HG02571 (cell line): ENCODE data around the gene DNAAF8.

Experiments used
- ATAC-seq: cut with Tn5 transposase; IDR thresholded peaks from one replicate; pipeline ENCODE4 v1.9.1; 2021; ENCODE audit warnings: mild to moderate bottlenecking, moderate library complexity; ENCODE audit not compliant: unreplicated experiment

Gene DNAAF8

DNA sequence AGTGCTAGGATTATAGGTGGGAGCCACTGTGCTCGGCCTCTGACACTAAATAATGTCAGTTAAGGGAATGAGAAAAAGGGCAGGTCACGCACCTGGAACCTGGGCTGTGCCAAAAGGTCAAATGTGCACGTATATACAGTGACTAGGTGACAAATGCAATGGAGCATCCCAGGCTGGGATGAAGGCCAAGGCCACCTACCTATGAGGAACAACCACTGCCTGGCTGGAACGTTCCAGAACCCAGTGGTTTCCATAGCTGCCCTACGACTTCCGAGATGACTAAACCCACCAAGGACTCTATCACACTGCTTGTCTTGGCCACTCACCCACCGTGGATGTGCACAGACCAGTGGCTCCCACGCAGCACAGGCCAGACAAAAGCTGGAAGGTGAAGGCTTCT lies 16.6 kb downstream of the DNAAF8 start:
- ATAC-seq, result no peak

DNA sequence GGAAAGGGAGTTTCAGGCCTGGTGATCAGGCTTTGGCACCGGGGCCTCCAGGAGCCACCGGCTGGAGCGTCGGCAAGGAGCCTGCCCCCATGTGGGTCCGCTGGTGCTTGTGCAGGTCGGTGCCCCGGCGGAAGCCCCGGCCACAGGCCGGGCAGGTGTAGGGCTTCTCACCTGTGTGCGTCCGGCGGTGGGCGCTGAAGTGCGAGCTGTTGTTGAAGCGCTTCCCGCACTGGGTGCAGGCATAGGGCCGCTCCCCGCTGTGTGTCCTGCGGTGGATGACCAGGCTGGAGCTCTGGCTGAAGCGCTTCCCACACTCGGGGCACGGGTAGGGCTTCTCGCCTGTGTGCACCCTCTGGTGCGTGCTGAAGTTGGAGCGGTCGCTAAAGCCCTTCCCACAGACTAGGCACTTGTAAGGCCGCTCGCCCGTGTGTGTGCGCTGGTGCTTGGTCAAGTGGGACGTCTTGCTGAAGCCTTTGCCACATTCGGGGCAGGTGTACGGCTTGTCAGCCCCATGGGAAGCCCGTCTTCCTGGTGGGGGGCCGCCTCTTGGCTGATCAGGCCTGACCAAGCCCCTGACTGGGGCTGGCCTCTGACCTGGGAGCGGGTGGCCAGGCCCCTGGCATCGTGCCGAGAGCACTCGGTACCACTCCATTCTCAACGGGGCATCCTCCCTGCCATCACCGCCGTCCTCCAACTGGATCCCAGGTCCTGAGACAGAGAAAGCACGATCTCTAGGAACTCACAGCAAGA lies 18.2 kb downstream of the DNAAF8 start:
- no peak for ATAC-seq

GRCh38 chr16:4753227-4753626 lies 18.9 kb downstream of the DNAAF8 start:
- no peak for ATAC-seq

- no peak for ATAC-seq
Observed at GRCh38 chr16:4754865-4755264, 20.5 kb downstream of the DNAAF8 start.

DNA sequence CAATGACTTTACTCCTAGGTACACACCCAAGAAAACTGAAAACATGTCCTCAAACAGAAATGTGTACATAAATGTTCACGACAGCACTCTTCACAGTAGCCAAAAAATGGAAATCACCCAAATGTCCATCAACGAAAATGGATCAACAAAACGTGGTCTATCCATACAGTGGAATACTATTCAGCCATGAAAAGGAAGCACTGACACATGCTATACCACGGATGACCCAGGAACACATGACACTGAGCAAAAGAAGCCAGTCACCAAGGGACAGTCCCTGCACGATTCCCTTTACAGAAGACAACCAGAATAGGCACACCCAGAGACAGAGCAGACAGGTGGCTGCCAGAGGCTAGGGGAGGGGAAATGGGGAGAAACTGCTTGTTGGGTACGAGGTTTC lies 21.4 kb downstream of the DNAAF8 start:
- ATAC-seq, result no peak

DNA sequence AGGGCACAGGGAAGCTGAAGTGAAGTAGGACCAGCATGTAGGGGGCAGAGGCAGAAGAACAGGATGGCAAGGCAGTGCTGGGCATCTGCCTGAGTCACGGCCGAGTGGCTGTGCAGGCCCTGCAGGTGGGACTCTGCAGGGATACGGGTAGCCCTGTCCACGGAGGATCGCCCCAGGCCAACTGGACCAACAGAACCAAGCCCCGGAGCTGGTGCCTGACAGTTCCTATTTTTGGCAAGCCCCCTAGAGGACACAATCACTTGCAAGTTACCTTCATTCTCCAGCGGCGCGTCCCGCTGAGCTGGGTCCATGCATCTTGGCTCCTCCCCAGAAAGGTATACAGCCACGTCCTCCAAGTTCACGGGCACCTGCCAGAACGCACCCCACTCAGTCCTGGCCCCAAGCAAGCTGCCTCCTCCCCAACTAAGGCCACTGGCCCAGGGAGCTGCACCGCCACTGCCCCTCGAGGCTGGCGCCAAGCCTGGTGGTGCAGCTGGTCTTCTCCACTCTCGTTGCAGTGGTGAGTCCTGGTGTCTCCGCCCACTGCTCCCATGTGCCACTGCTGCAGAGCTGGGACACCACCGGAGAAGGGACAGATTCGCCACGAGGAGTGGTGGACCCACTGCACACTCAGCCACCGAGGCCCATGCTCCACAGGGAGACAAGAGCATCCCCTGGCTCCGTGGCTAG lies 26.0 kb downstream of the DNAAF8 start:
- no peak for ATAC-seq

DNA sequence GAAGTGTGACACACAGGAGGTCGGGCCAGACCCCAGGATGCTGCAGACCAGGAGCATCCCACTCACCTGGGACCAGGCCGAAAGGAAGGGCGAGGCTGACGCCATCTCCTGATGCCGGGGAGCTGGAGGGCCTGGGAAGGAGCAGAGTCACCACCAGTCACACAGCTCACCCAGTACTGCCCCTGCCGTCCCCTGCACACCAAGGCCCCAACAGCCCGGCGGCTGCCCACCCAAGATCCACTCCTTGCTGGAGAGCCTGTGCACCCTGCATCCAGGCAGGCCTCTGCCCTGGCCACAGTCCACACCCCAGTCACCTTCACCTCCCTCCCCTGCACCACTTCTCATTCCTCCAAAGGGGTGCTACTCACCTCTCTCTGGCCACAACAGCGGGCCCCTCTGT lies 27.9 kb downstream of the DNAAF8 start:
- no peak for ATAC-seq

GRCh38 chr16:4763791-4764190 lies 29.5 kb downstream of the DNAAF8 start:
- no peak for ATAC-seq

DNA sequence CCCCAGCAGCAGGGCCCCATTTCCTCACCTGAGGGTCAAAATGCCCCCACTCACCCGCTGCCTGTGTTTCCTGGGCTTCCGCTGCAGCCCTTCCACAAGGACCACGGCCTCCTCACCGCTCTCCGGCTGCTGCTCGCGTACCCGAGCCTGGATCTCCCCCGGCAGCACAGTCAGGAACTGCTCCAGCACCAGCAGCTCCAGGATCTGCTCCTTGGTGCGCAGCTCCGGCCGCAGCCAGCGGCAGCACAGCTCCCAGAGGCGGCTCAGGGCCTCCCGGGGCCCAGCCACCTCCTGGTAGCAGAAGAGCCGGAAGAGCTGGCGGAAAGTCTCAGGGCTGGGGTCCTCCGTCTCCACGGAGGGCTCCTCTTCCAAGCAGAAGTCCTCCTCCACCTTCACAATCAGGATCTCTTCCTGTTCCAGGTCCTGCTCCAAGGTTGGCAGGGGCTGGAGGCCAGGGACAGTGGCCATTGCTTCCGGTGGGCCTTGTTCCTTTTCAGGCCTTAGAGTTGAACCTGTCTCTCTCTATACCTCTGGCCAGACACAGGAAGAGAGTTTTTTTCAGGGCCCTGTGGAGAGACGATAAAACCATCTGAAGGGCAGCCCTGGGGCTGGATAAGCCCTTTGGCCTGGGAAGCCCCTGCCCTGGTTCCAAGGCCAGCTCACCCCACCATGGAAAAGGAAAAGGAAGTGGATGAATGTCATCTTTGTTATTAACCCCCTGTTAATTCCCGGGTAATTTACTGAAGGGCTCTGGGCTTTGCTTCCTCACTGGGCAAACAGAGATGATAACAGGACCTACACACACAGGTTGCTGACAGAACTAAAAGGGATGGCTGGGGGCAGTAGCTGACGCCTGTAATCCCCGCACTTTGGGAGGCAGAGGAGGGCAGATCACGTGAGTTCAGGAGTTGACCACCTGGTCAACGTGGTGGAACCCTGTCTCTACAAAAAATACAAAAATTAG lies 31.5 kb downstream of the DNAAF8 start:
- ATAC-seq, result no peak

DNA sequence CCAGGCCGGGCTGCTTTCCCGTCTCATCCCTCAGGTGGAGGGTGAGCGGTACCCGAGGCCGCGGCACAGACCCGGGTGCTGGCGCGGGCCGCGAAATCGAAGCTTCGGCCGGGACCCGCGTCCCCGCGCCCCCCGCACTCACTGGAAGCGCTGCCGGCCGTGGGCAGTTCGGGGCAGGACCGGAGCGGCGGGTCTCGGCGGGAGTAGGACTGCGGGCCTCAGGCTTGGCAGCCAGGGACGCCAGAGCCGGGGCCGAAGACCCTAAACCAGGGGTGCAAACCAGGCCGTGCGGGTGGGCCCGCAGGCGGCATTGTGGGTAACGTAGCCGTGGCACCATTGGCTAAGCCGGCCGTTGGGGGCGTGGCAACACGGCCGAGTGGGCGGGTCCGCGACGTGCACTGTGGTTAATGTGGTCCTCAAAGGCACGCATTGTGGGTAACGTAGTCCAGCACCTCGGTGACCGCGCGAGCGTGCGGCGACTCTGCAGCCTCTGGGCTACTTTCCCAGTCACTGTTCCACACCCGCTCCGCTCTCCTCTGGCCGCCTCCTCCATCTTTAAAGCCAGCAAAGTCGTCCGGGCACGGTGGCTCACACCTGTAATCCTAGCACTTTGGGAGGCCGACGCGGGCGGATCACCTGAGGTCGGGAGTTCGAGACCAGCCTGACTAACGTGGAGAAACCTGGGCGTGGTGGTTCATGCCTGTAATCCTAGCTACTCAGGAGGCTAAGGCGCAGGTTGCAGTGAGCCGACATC lies 32.7 kb downstream of the DNAAF8 start, which contains the start of gene ZNF500:
ZNF500 (minus strand) TSS at position 288 of the 754 bp plus-strand sequence. CDS start 1,184 bp downstream, outside the sequence.
- peak; percentile 77 for ATAC-seq

DNA sequence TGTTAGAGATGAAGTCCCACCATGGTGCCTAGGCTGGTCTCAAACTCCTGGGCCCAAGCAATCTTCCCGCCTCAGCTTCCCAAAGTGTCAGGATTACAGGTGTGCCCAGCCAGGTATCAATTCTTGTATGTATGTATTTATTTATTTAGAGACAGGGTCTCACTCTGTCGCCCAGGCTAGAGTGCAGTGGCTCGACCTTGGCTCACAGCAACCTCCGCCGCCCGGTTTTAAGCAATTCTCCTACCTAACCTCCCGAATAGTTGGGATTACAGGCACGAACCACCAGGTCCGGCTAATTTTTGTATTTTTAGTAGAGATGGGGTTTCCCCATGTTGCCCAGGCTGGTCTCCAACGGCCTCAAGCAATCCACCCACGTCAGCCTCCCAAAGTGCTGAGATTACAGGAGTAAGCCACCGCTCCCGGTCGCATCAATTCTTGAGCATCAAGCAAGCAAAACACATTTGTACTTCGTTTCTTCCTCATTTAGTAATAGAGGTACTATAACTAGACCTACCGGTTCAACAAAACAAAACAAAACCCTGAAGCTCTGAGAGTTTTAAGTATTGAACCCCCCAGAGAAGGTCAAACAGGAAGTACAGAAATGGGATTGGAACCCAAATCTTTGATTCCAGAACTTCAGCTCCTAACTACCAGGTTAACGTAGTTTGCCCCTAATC lies 33.7 kb downstream of the DNAAF8 start:
- no peak for ATAC-seq

- peak; percentile 60 for ATAC-seq
Observed at GRCh38 chr16:4768549-4769305, 34.4 kb downstream of the DNAAF8 start.

- ATAC-seq, result no peak
Observed at GRCh38 chr16:4769306-4769638, 34.9 kb downstream of the DNAAF8 start.

DNA sequence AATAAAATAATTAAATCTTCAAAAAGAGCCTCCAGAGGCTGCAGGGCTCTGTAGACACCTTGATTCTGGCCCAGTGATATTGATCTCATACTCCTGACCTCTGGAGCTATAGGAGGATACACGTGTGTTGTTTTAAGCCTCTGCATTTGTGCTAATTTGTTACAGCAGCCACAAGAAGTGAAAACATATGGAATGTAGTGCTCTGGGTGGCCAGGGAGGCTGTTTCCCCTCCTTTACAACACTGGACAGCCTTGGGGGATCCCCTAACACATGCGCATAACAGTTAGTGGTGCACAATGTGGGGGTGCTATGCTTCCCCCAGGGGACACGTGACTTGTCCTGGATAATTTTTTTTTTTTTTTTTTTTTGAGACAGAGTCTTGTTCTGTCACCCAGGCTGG lies 37.3 kb downstream of the DNAAF8 start:
- ATAC-seq, result no peak

DNA sequence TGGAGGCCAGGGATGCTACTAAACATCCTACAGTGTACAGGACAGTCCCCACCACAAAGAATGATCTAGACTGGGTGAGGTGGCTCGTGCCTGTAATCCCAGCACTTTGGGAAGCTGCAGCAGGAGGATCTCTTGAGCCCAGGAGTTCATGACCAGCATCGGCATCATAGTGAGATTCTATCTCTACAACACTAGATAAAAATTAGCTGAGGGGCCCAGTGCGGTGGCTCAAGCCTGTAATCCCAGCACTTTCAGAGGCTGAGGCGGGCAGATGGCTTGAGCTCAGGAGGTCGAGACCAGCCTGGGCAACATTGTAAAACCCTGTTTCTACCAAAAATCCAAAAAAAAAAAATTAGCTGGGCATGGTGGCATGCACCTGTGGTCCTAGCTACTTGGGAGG lies 38.0 kb downstream of the DNAAF8 start:
- no peak for ATAC-seq

- no peak for ATAC-seq
Observed at GRCh38 chr16:4775005-4775404, 40.7 kb downstream of the DNAAF8 start.

GRCh38 chr16:4776141-4776705 lies 41.9 kb downstream of the DNAAF8 start:
- no peak for ATAC-seq

GRCh38 chr16:4777339-4778049 lies 43.2 kb downstream of the DNAAF8 start:
- ATAC-seq, result no peak

DNA sequence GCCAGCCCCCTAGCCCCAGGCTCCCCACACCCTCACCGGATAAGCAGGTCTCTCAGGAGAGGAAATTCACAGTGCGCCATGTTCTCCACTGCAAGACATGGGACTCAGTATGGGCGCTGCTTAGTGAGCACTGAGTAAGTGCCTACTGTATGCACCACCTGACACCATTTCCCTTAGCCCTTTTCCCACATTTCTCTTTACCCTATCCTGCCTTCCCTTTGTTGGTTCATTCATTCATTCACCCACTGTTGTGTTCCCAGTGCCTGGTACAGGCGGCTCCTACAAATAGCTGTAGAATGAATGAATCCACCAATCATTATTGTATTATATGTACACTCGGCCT lies 43.7 kb downstream of the DNAAF8 start:
- ATAC-seq, result no peak
